Endothelial cell of umbilical vein (primary cell): ENCODE results near the gene NFYC.

Experiments
- CTCF ChIP-seq, 2 donors: IDR thresholded peaks; 1 replicate in 1 of 2; 2 replicates in 1 of 2; pipeline ENCODE4 v1.5.1; 2011; ENCODE audit warnings: low read length in 2 of 2, mild to moderate bottlenecking in 2 of 2, moderate library complexity in 2 of 2, control low read depth in 1 of 2, inconsistent platforms in 1 of 2, low read depth in 1 of 2; ENCODE audit not compliant: insufficient read depth in 1 of 2; ENCODE audit errors: extremely low read depth in 1 of 2
- EZH2 ChIP-seq: IDR thresholded peaks from 2 replicates; pipeline ENCODE4 v1.6.1; 2012; ENCODE audit warnings: borderline replicate concordance, low read depth, mild to moderate bottlenecking, moderate library complexity, low read length, inconsistent platforms; ENCODE audit not compliant: severe bottlenecking
- FOS ChIP-seq: IDR thresholded peaks from 2 replicates; pipeline ENCODE4 v1.6.1; 2011; ENCODE audit warnings: mild to moderate bottlenecking, low read length, moderate library complexity, borderline replicate concordance; ENCODE audit not compliant: insufficient read depth
- GATA2 ChIP-seq: IDR thresholded peaks from 2 replicates; pipeline ENCODE4 v1.7.0; 2011; ENCODE audit warnings: low read depth, mild to moderate bottlenecking, moderate library complexity, mixed read lengths, low read length; ENCODE audit not compliant: insufficient read length, insufficient read depth
- JUN ChIP-seq: IDR thresholded peaks from 2 replicates; pipeline ENCODE4 v1.6.1; 2011; ENCODE audit warnings: borderline replicate concordance, low read depth; ENCODE audit not compliant: insufficient read length, insufficient read depth
- MAX ChIP-seq: IDR thresholded peaks from 2 replicates; pipeline ENCODE4 v1.6.1; 2011; ENCODE audit not compliant: insufficient read depth, insufficient read length
- MYC ChIP-seq: IDR thresholded peaks from one replicate; pipeline ENCODE4 v1.6.1; 2011; ENCODE audit warnings: mild to moderate bottlenecking, low read depth, low read length
- POLR2A ChIP-seq: IDR thresholded peaks from 2 replicates; pipeline ENCODE4 v1.6.1; 2012; ENCODE audit warnings: low read depth, mild to moderate bottlenecking, control low read depth, low read length
- POLR2AphosphoS5 ChIP-seq: IDR thresholded peaks from 2 replicates; pipeline ENCODE4 v1.6.1; 2012; ENCODE audit warnings: low read depth, mild to moderate bottlenecking, control low read depth, low read length, moderate library complexity; ENCODE audit not compliant: insufficient read depth

GRCh38 chr1:40687661-40688060, 3.8 kb upstream of the NFYC start:
- TF ChIP-seq CTCF (IDR thresholded peaks at IDR 0.05; ENCODE audit: extremely low read depth in 1 of 2, insufficient read depth in 1 of 2, low read depth in 1 of 2, low read length in 2 of 2) (no peak), POLR2AphosphoS5 (no peak), EZH2 (no peak), POLR2A (no peak), GATA2 (no peak), JUN (no peak), MAX (no peak), MYC (no peak), FOS (no peak)
